ENCODE data around the gene IQCH.

IQCH gene

GRCh38 chr15:67394873-67395639, 140.5 kb downstream of the IQCH start:
- ATAC-seq (ENCODE audit: low read depth) (no peak), DNase-seq (ENCODE audit: low spot score in 2 of 2) (no peak)
- H3K36me3 Mint-ChIP-seq = no peaks in the 10 kb centered on the region
- H3K9me3 Mint-ChIP-seq = no peaks in the 10 kb centered on the region
- peaks cover 5% of the 10 kb centered on the region for H3K27me3 Mint-ChIP-seq
- peaks cover 6% of the 10 kb centered on the region for H3K4me1 Mint-ChIP-seq
- H3K27ac Mint-ChIP-seq = no peak overlapping the region
- no peak overlapping the region for H3K4me3 Mint-ChIP-seq

DNA sequence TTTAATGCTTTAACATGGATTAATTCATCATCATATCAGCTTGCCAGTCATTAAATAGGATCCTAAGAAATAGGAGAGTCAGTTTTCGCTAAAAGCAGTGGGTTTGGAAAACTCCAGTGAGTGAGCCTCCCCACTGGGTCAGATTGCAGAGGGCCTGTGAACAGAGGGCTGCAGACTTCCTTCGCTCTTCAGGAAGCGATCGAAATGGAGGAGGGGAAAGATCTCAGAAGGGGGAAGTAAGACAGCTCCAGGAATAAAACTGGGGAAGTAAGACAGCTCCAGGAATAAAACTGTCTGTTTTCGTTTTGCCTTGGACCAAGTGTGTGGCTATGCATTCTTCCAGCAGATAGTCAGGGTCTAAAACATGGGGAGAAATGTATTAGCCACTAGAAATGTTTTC, 141.5 kb downstream of the IQCH start:
- H3K27ac Mint-ChIP-seq = no peak overlapping the region
- H3K4me3 Mint-ChIP-seq = no peak overlapping the region
- H3K36me3 Mint-ChIP-seq = no peaks in the 10 kb centered on the region
- H3K27me3 Mint-ChIP-seq = peaks cover 5% of the 10 kb centered on the region
- H3K4me1 Mint-ChIP-seq = peaks cover 6% of the 10 kb centered on the region
- H3K9me3 Mint-ChIP-seq = no peaks in the 10 kb centered on the region
- DNase-seq (ENCODE audit: low spot score in 2 of 2) (no peak), ATAC-seq (ENCODE audit: low read depth) (no peak)

GRCh38 chr15:67397139-67397538, 142.6 kb downstream of the IQCH start:
- Mint-ChIP-seq H3K4me1 (peaks cover 6% of the 10 kb centered on the region), H3K27me3 (peaks cover 5% of the 10 kb centered on the region), H3K4me3 (no peak overlapping the region), H3K27ac (no peak overlapping the region), H3K36me3 (no peaks in the 10 kb centered on the region), H3K9me3 (no peaks in the 10 kb centered on the region)
- no peak for ATAC-seq (ENCODE audit: low read depth)
- no peak for DNase-seq (ENCODE audit: low spot score in 2 of 2)

- H3K9me3 Mint-ChIP-seq = no peaks in the 10 kb centered on the region
- no peak for DNase-seq (ENCODE audit: low spot score in 2 of 2)
- H3K4me1 Mint-ChIP-seq = peaks cover 3% of the 10 kb centered on the region
- peaks cover 5% of the 10 kb centered on the region for H3K27me3 Mint-ChIP-seq
- no peaks in the 10 kb centered on the region for H3K36me3 Mint-ChIP-seq
- ATAC-seq (ENCODE audit: low read depth) = no peak
- H3K27ac Mint-ChIP-seq = no peak overlapping the region
- H3K4me3 Mint-ChIP-seq = no peak overlapping the region
These were observed 145.3 kb downstream of the IQCH start for GRCh38 chr15:67399925-67400324.

- DNase-seq (ENCODE audit: low spot score in 2 of 2) = no peak
- H3K27ac Mint-ChIP-seq = no peak overlapping the region
- peaks cover 3% of the 10 kb centered on the region for H3K27me3 Mint-ChIP-seq
- no peaks in the 10 kb centered on the region for H3K36me3 Mint-ChIP-seq
- H3K9me3 Mint-ChIP-seq = no peaks in the 10 kb centered on the region
- no peak for ATAC-seq (ENCODE audit: low read depth)
- H3K4me1 Mint-ChIP-seq = peaks cover 3% of the 10 kb centered on the region
- H3K4me3 Mint-ChIP-seq = no peak overlapping the region
These were observed 146.3 kb downstream of the IQCH start for GRCh38 chr15:67400890-67401289.

- H3K4me1 Mint-ChIP-seq = no peaks in the 10 kb centered on the region
- no peak overlapping the region for H3K27ac Mint-ChIP-seq
These were observed 146.8 kb downstream of the IQCH start for GRCh38 chr15:67401336-67401735.

DNA sequence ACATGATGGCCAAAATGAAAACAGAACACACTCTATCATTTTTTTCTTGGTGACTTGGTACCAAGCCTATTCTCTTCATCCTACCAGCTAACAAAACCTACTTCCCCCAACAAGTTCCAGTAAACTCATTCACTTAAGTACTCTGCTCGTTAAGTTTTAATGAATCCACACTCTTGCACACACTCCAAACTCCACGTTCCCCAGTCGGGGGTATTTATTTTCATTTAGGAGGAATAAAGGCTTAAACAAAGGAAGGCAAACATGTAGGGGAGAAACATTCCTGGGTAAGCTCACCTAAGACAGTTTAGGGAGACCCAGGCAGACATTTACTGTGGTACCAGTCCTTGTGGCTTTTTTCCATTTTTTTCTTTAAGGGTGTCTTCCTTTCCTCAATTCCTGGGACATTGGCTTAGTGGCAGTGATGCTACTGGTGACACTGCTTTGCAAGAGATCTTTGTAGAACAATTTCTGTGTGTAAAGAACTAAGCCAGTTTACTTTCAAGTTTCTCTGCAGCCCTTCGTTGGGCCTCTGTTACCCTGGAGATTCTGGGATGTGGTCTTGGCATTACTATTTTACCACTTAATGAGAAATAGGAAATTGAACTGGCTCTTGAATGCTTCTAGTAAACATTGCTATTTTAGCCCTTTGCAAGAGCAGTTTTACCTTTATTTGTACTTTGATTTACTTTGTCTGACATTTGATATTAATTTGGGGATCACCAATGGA, 149.0 kb downstream of the IQCH start:
- Mint-ChIP-seq H3K27ac (no peak overlapping the region), H3K4me1 (no peaks in the 10 kb centered on the region)
- ATAC-seq (ENCODE audit: low read depth) = no peak

More at GRCh38 chr15:67401336-67401735, 146.8 kb downstream of the IQCH start:
- DNase-seq (ENCODE audit: low spot score in 2 of 2) (no peak), ATAC-seq (ENCODE audit: low read depth) (no peak)
- H3K9me3 Mint-ChIP-seq = no peaks in the 10 kb centered on the region
- no peaks in the 10 kb centered on the region for H3K36me3 Mint-ChIP-seq
- H3K27me3 Mint-ChIP-seq = no peaks in the 10 kb centered on the region
- H3K4me3 Mint-ChIP-seq = no peak overlapping the region

GRCh38 chr15:67405208-67406191, 150.9 kb downstream of the IQCH start:
- H3K4me3 Mint-ChIP-seq = no peak overlapping the region
- H3K27me3 Mint-ChIP-seq = no peaks in the 10 kb centered on the region
- no peaks in the 10 kb centered on the region for H3K9me3 Mint-ChIP-seq
- no peak overlapping the region for H3K27ac Mint-ChIP-seq
- ATAC-seq (ENCODE audit: low read depth) (no peak), DNase-seq (ENCODE audit: low spot score in 2 of 2) (no peak)
- no peaks in the 10 kb centered on the region for H3K4me1 Mint-ChIP-seq
- H3K36me3 Mint-ChIP-seq = no peaks in the 10 kb centered on the region

More for the DNA sequence above, 149.0 kb downstream of the IQCH start:
- DNase-seq (ENCODE audit: low spot score in 2 of 2) = no peak
- H3K4me3 Mint-ChIP-seq = no peak overlapping the region
- no peaks in the 10 kb centered on the region for H3K36me3 Mint-ChIP-seq
- no peaks in the 10 kb centered on the region for H3K9me3 Mint-ChIP-seq
- no peaks in the 10 kb centered on the region for H3K27me3 Mint-ChIP-seq

GRCh38 chr15:67406257-67406861, 151.8 kb downstream of the IQCH start:
- H3K4me3 Mint-ChIP-seq = no peak overlapping the region
- DNase-seq (ENCODE audit: low spot score in 2 of 2) (no peak), ATAC-seq (ENCODE audit: low read depth) (no peak)
- no peaks in the 10 kb centered on the region for H3K27me3 Mint-ChIP-seq
- no peaks in the 10 kb centered on the region for H3K36me3 Mint-ChIP-seq
- H3K4me1 Mint-ChIP-seq = no peaks in the 10 kb centered on the region
- no peaks in the 10 kb centered on the region for H3K9me3 Mint-ChIP-seq
- no peak overlapping the region for H3K27ac Mint-ChIP-seq

DNA sequence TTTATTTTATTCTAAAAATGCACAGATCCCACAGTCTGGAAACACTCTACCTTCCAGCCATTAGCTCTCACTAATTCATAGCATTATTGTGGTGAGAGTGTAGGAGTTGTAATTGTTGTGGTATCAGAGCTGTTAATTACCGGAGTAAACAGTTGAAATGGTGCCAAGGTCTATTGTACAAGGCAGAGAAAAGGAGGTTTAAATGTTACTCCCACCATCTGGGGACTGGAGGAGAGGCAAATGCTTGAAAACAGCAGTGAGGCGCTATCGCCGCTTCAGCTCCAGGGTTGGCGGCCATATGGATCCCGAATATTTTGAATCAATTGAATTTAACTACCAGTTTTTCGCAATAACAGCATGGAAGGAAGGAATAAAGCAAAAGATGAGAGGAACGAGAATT, 153.2 kb downstream of the IQCH start:
- Mint-ChIP-seq H3K9me3 (no peaks in the 10 kb centered on the region), H3K36me3 (peaks cover 2% of the 10 kb centered on the region), H3K4me1 (no peaks in the 10 kb centered on the region), H3K4me3 (no peak overlapping the region), H3K27ac (no peak overlapping the region), H3K27me3 (no peaks in the 10 kb centered on the region)
- ATAC-seq (ENCODE audit: low read depth) (no peak), DNase-seq (ENCODE audit: low spot score in 2 of 2) (no peak)

DNA sequence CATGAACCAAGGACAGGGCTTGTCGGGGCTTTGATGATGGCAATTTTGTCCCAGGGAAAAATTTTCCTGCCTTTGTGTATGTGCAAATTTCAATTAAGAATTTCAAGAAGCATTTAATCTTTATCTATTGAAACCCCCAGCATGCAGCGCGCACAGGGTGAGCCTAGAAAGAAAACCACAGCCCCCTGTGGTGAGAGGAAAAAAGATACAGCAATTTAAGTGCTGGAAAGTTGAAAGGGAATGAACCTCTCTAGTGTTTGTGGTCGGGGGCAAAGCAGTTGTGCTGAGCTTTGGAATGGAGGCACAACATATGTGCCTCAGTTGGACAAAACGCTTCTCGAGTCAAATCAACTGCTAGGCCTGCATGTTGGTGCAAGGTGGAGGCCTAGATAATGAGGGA, 154.6 kb downstream of the IQCH start:
- no peak overlapping the region for H3K27ac Mint-ChIP-seq
- no peaks in the 10 kb centered on the region for H3K4me1 Mint-ChIP-seq
- peaks cover 2% of the 10 kb centered on the region for H3K27me3 Mint-ChIP-seq
- ATAC-seq (ENCODE audit: low read depth) (no peak), DNase-seq (ENCODE audit: low spot score in 2 of 2) (no peak)
- peaks cover 9% of the 10 kb centered on the region for H3K36me3 Mint-ChIP-seq
- no peaks in the 10 kb centered on the region for H3K9me3 Mint-ChIP-seq
- no peak overlapping the region for H3K4me3 Mint-ChIP-seq

DNA sequence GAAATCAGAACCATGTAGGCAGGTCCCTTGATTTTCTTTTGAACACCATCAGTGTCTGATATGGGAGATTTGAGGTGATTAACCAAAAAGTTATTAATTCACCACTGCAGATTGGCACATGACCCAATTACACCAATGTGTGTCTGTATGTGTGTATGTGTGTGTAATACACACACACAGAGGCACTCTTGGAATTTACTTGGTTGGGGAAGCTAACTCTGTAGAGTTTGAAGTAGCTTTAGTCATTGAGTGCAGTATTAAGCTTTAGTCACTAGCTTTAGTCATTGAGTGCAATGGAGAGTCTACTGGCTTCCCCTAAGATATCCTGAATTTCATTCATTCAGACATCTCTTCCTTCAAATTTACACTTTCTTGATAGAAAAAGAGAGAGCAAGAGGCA, 156.9 kb downstream of the IQCH start:
- no peak overlapping the region for H3K4me3 Mint-ChIP-seq
- peaks cover 17% of the 10 kb centered on the region for H3K36me3 Mint-ChIP-seq
- no peak for DNase-seq (ENCODE audit: low spot score in 2 of 2)
- H3K4me1 Mint-ChIP-seq = no peaks in the 10 kb centered on the region
- no peak overlapping the region for H3K27ac Mint-ChIP-seq
- peaks cover 3% of the 10 kb centered on the region for H3K27me3 Mint-ChIP-seq
- H3K9me3 Mint-ChIP-seq = no peaks in the 10 kb centered on the region
- ATAC-seq (ENCODE audit: low read depth) = no peak

DNA sequence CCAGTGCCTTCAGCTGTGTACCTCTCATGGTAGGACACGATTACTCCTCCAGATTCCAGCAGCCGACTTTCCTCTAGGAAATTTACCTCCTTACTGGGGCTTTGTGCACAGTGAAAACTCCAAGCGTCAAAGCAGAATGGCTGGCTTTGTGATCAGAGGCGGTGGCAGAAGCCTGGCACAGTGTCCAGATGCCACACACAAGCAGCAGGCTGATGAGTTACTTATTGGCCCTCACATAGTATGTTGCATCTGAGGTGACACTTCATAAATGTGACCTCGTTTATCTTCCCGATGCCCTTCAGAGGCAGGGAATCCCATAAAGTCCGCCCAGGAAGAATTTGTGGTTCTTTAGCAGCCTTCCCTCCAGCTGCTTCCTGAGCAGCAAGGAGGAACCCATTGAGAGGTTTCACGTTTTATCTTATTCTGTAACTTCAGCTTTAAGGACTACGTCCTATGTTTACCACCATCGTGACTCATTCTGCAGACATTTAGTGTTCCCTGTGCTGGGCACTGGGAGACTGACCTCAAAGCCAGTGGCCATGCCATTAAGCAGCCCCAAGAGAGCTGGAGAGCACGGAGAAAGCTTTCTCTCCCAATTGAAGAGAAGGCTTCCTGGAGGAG, 159.3 kb downstream of the IQCH start:
- DNase-seq (ENCODE audit: low spot score in 2 of 2) (no peak), ATAC-seq (ENCODE audit: low read depth) (no peak)
- Mint-ChIP-seq H3K27ac (no peak overlapping the region), H3K9me3 (no peaks in the 10 kb centered on the region), H3K4me1 (no peaks in the 10 kb centered on the region), H3K27me3 (peaks cover 3% of the 10 kb centered on the region), H3K4me3 (no peak overlapping the region), H3K36me3 (peaks cover 17% of the 10 kb centered on the region)

Measured in memory B cell (primary cell).